Liver (tissue), 3 donors: Measurements from ENCODE around the gene SPAG16.

Source experiments
- EGR1 ChIP-seq, 2 donors: IDR thresholded peaks; 2 replicates each; pipeline ENCODE4 v1.6.1; 2016 to 2018; ENCODE audit warnings: antibody characterized with exemption in 2 of 2, low read depth in 2 of 2
- FOXA1 ChIP-seq: IDR thresholded peaks from 2 replicates; pipeline ENCODE4 v1.6.1; 2016; ENCODE audit warnings: antibody characterized with exemption
- GABPA ChIP-seq, 2 donors: IDR thresholded peaks in 1 of 2; conservative IDR thresholded peaks in 1 of 2; 2 replicates each; pipeline ENCODE4 v1.6.1; 2016; ENCODE audit warnings: antibody characterized with exemption in 2 of 2, mild to moderate bottlenecking in 1 of 2, moderate library complexity in 1 of 2
- HNF4G ChIP-seq: IDR thresholded peaks from 2 replicates; pipeline ENCODE4 v1.6.1; 2016; ENCODE audit warnings: antibody characterized with exemption
- JUND ChIP-seq, 2 donors: IDR thresholded peaks; 2 replicates each; pipeline ENCODE4 v1.6.1; 2016; ENCODE audit warnings: antibody characterized with exemption in 2 of 2
- NR2F2 ChIP-seq: IDR thresholded peaks from 2 replicates; pipeline ENCODE4 v1.6.1; 2016; ENCODE audit warnings: antibody characterized with exemption
- RAD21 ChIP-seq, 2 donors: IDR thresholded peaks; 2 replicates each; pipeline ENCODE4 v1.6.1; 2016; ENCODE audit warnings: antibody characterized with exemption in 2 of 2, mild to moderate bottlenecking in 2 of 2
- TAF1 ChIP-seq: conservative IDR thresholded peaks from 2 replicates; pipeline ENCODE4 v1.6.1; 2016; ENCODE audit warnings: antibody characterized with exemption, mild to moderate bottlenecking
- YY1 ChIP-seq: IDR thresholded peaks from 2 replicates; pipeline ENCODE4 v1.6.1; 2016; ENCODE audit warnings: antibody characterized with exemption, mild to moderate bottlenecking
- TF ChIP-seq, protein P1 (sequence below): fragments of 150-350 bp; IDR thresholded peaks from 2 replicates; pipeline ENCODE4 v1.5.1; 2017; ENCODE audit warnings: improper control_type of control experiment, low read depth, low read length; ENCODE audit not compliant: missing input control
- TF ChIP-seq, protein P2 (sequence below): IDR thresholded peaks from 2 replicates; pipeline ENCODE4 v1.6.1; 2016; ENCODE audit warnings: antibody characterized with exemption
- TF ChIP-seq, protein P3 (sequence below): IDR thresholded peaks from 2 replicates; pipeline ENCODE4 v1.6.1; 2016; ENCODE audit warnings: antibody characterized with exemption, mild to moderate bottlenecking
- TF ChIP-seq, protein P4 (sequence below): IDR thresholded peaks from 2 replicates; pipeline ENCODE4 v1.6.1; 2016; ENCODE audit warnings: antibody characterized with exemption
- donor health status: healthy.
- donor health status: healthy.

DNA sequence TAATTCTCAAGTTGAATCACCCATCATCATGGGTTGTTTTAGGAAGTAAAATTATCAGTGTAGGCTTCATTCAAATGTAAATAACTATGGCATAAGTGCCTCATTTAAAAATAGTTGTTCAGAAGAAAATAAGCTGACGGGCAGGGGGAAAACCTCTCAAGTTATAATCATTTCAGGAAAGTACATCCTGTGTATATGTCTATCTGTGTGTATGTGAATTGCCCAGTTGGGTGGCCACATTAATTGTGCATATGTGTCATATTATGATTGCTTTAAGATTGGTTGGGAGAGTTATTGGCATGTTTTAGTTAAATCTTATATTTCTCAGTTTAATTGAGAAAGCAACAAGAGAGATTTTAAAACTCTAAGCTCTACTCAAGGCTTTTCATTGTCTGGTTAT is 843.8 kb downstream of the SPAG16 start:
- TF ChIP-seq RAD21 (IDR thresholded peaks at IDR 0.05): no peak
- TF ChIP-seq, protein P1, sequence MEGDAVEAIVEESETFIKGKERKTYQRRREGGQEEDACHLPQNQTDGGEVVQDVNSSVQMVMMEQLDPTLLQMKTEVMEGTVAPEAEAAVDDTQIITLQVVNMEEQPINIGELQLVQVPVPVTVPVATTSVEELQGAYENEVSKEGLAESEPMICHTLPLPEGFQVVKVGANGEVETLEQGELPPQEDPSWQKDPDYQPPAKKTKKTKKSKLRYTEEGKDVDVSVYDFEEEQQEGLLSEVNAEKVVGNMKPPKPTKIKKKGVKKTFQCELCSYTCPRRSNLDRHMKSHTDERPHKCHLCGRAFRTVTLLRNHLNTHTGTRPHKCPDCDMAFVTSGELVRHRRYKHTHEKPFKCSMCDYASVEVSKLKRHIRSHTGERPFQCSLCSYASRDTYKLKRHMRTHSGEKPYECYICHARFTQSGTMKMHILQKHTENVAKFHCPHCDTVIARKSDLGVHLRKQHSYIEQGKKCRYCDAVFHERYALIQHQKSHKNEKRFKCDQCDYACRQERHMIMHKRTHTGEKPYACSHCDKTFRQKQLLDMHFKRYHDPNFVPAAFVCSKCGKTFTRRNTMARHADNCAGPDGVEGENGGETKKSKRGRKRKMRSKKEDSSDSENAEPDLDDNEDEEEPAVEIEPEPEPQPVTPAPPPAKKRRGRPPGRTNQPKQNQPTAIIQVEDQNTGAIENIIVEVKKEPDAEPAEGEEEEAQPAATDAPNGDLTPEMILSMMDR: no peak
- TF ChIP-seq, protein P2, sequence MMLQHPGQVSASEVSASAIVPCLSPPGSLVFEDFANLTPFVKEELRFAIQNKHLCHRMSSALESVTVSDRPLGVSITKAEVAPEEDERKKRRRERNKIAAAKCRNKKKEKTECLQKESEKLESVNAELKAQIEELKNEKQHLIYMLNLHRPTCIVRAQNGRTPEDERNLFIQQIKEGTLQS: no peak
- no peak for TF ChIP-seq TAF1
- no peak for TF ChIP-seq GABPA (IDR thresholded peaks at IDR 0.05 in 1 of 2, conservative IDR thresholded peaks at IDR 0.05 in 1 of 2)
- no peak for TF ChIP-seq JUND (IDR thresholded peaks at IDR 0.05)
- TF ChIP-seq, protein P3, sequence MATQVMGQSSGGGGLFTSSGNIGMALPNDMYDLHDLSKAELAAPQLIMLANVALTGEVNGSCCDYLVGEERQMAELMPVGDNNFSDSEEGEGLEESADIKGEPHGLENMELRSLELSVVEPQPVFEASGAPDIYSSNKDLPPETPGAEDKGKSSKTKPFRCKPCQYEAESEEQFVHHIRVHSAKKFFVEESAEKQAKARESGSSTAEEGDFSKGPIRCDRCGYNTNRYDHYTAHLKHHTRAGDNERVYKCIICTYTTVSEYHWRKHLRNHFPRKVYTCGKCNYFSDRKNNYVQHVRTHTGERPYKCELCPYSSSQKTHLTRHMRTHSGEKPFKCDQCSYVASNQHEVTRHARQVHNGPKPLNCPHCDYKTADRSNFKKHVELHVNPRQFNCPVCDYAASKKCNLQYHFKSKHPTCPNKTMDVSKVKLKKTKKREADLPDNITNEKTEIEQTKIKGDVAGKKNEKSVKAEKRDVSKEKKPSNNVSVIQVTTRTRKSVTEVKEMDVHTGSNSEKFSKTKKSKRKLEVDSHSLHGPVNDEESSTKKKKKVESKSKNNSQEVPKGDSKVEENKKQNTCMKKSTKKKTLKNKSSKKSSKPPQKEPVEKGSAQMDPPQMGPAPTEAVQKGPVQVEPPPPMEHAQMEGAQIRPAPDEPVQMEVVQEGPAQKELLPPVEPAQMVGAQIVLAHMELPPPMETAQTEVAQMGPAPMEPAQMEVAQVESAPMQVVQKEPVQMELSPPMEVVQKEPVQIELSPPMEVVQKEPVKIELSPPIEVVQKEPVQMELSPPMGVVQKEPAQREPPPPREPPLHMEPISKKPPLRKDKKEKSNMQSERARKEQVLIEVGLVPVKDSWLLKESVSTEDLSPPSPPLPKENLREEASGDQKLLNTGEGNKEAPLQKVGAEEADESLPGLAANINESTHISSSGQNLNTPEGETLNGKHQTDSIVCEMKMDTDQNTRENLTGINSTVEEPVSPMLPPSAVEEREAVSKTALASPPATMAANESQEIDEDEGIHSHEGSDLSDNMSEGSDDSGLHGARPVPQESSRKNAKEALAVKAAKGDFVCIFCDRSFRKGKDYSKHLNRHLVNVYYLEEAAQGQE: no peak
- no peak for TF ChIP-seq EGR1 (IDR thresholded peaks at IDR 0.05; ENCODE audit: low read depth in 2 of 2)
- no peak for TF ChIP-seq HNF4G
- no peak for TF ChIP-seq YY1
- TF ChIP-seq, protein P4, sequence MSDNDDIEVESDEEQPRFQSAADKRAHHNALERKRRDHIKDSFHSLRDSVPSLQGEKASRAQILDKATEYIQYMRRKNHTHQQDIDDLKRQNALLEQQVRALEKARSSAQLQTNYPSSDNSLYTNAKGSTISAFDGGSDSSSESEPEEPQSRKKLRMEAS: no peak
- TF ChIP-seq FOXA1: no peak
- no peak for TF ChIP-seq NR2F2
